H7 (cell line): ENCODE data around the gene FGFR3. TPM values are rescaled to one million over a fixed set of nuclear protein-coding genes. Genes with fewer than 3 reads are reported as not detected.
A peak's percentile ranks its signal among the peaks of the same experiment; 100 is the strongest.

Experiments used
- DNase-seq: peaks from one replicate; pipeline ENCODE4 v3.0.0; 2012
- H3K27me3 ChIP-seq: 2 replicates; pipeline ENCODE4 v1.6.0; 2011; ENCODE audit warnings: mild to moderate bottlenecking, low read length; ENCODE audit not compliant: control insufficient read depth, insufficient read depth
- H3K36me3 ChIP-seq: replicated peaks from 2 replicates; pipeline ENCODE4 v1.5.1; 2011; ENCODE audit warnings: low read length; ENCODE audit not compliant: control insufficient read depth, insufficient read depth
- H3K4me3 ChIP-seq: 2 replicates; pipeline ENCODE4 v1.5.1; 2011; ENCODE audit warnings: low read depth, mild to moderate bottlenecking, control low read depth, low read length, moderate library complexity; ENCODE audit not compliant: insufficient read depth
- total RNA-seq: library from RNA; depleted of rRNA; stranded (reverse); fragments of >200 nt; shearing (Covaris generic); gene quantifications from 2 replicates; pipeline ENCODE4 v1.2.3, GENCODE V29; 2014; rRNA removed

Gene FGFR3
- total RNA-seq, 1 experiment from 2014 or later: 43.6 TPM

- peaks cover 2% of the 10 kb centered on the region; the same call in 1 of the 2 replicates for H3K27me3 ChIP-seq
- H3K4me3 ChIP-seq: no peak overlapping the region
- peak; percentile 86 for DNase-seq
Observed at GRCh38 chr4:1851160-1851559, 58.1 kb downstream of the FGFR3 start.

DNA sequence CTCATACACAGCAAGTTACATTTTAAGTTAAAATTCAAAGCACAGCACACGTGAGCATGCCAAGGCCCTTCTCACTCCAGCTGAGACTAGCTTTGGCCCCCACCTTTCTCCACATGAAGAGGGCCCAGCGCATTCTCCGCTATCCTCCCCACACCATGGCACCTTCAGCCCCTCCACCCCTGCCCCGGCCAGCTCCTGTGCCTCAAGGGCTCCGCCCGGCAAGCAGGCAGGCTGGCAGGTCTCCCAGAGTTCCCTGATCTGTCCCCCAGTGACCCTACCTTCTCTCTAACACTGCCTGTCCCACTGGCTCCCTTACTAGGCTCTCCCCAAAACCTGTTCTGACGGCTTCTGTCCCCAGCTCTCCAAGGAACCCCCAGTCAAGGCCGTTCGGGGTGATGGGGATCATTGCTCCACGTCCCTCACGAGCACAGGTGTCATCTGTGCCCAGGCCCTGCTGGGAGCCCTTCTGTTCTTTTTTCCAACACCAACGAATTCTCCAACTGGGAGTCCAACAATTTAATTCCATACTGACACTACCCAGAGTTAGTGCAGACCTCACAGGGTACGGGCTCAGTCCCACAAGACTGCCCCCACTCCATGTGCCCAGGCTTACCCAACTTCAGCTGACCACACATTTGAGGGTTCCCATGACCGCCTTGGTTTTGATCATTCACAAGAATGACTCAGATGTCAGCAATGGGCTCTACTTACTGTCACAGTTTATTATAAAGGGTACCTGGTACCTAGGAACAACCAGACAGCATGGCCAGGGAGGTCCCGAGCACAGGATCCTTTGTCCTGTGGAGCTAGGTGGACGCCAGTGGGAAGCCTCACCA, 58.7 kb downstream of the FGFR3 start:
- Histone ChIP-seq H3K27me3 (peaks cover 8% of the 10 kb centered on the region), H3K4me3 (no peak overlapping the region), H3K36me3 (no peaks in the 10 kb centered on the region)
- DNase-seq: peak; percentile 59

More at GRCh38 chr4:1851160-1851559, 58.1 kb downstream of the FGFR3 start:
- no peaks in the 10 kb centered on the region; the same call in 1 of the 2 replicates for H3K36me3 ChIP-seq

- H3K36me3 ChIP-seq: no peaks in the 10 kb centered on the region
- H3K27me3 ChIP-seq: peaks cover 20% of the 10 kb centered on the region
- no peak for DNase-seq
- H3K4me3 ChIP-seq: no peak overlapping the region
Observed at GRCh38 chr4:1852904-1853623, 60.0 kb downstream of the FGFR3 start.

GRCh38 chr4:1854752-1855151, 61.7 kb downstream of the FGFR3 start:
- Histone ChIP-seq H3K36me3 (no peaks in the 10 kb centered on the region), H3K4me3 (peak overlapping the region; percentile 74), H3K27me3 (peaks cover 36% of the 10 kb centered on the region)
- no peak for DNase-seq

- peak; percentile 76 for DNase-seq
- no peaks in the 10 kb centered on the region for H3K36me3 ChIP-seq
- peaks cover 43% of the 10 kb centered on the region for H3K27me3 ChIP-seq
- H3K4me3 ChIP-seq: peak overlapping the region; percentile 74
Observed at GRCh38 chr4:1855333-1856070, 62.4 kb downstream of the FGFR3 start.

DNA sequence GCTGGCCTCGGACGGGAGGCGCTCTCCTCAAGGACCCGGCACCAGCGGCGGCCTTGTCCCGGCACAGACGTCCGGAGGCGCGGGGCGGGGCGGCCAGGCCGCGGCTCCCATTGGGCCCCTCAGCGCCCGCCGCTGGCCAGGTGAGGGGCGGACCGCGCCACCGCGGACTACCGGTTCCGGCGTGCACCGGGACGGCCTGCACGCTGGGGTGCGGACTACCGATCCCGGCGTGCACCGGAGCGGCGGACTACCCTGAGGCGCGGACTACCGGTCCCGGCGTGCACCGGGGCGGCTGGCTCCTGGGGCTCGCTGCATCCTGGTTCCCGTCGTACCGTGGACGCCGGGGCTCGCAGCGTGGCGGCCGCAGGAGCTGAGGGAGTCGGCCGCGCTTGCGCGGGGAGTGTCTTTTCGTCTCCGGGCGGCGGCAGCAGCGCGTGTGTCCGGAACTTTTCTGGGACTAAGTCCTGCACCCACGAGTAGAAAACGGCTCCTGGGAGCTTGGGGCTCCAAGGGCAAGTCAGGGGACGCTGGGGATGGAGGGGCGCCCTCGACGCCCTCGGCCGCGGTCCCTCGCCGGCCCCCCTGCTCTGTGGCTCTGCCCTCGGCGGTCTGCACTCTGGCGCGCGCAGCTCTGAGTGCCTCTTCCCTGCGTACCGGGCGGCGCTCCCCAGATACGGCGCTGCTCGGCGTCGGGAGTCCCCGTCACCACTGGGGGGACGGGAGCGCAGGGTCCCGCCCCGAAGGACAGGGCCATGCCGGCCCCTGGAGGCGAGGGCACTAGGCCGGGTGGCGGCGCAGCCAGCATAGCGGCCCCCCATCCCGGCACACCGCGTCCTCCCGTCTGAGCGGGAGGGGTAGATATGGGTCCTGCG, 63.2 kb downstream of the FGFR3 start, which contains the start of gene LETM1:
TSS of gene LETM1 (minus strand) at position 86 of the 872 bp plus-strand sequence. CDS start 206 bp downstream, outside the sequence.
- H3K27me3 ChIP-seq: peaks cover 50% of the 10 kb centered on the region

GRCh38 chr4:1856943-1857699, 64.0 kb downstream of the FGFR3 start:
- Histone ChIP-seq H3K4me3 (peak overlapping the region; percentile 93), H3K27me3 (peaks cover 59% of the 10 kb centered on the region), H3K36me3 (no peaks in the 10 kb centered on the region)
- DNase-seq: peak; percentile 80

More for the DNA sequence above, 63.2 kb downstream of the FGFR3 start, which contains the start of gene LETM1:
- Histone ChIP-seq H3K36me3 (no peaks in the 10 kb centered on the region), H3K4me3 (peak within 1 kb of the TSS; percentile 93)
- peak; percentile 99 for DNase-seq

DNA sequence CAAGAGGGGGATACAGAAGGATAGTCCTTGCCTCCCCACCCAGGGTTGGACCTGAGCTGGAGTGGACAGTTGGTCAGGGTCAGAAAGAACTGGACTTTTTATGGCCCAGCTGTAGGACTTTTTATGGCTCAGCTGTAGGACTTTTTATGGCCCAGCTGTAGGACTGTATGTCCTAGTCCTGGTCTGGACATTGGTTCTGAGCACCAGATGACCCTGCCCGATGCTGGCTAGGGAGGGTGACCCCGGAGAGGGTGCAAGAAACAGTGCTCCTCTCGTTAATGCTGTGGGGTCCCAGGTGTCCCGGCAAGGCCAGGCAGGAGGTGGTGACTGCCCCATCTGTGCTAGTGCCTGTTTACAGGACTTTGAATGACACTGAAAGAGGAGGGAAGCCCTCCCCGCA, 64.8 kb downstream of the FGFR3 start:
- no peak overlapping the region for H3K4me3 ChIP-seq
- no peak for DNase-seq
- no peaks in the 10 kb centered on the region for H3K36me3 ChIP-seq
- H3K27me3 ChIP-seq: peaks cover 67% of the 10 kb centered on the region

Other genes starting within 250 kb of the FGFR3 start
- 7.4 and 24.5 TPM in 2 replicates for gene FAM53A, start 109.0 kb upstream of the FGFR3 start, total RNA-seq
- 75.3 and 82.2 TPM in 2 replicates for gene SLBP, start 81.0 kb upstream of the FGFR3 start, total RNA-seq
- gene TMEM129, start 72.0 kb upstream of the FGFR3 start, total RNA-seq: 69.7 and 86.0 TPM in 2 replicates
- 54.0 and 69.0 TPM in 2 replicates for gene TACC3, start 71.8 kb upstream of the FGFR3 start, total RNA-seq
- gene LETM1, start 62.9 kb downstream of the FGFR3 start, total RNA-seq: 68.8 and 80.5 TPM in 2 replicates
- gene NSD2, start 78.1 kb downstream of the FGFR3 start, total RNA-seq: 89.5 and 92.4 TPM in 2 replicates
- gene NELFA, start 215.7 kb downstream of the FGFR3 start, total RNA-seq: 61.2 and 70.4 TPM in 2 replicates